ENCODE measurements around the gene ATP5ME.
A peak's percentile ranks its signal among the peaks of the same experiment; 100 is the strongest.
"Not testable (repeated sequence)": the region's sequence is repeated elsewhere in the genome, so short reads cannot be mapped to it uniquely, and the experiment has no call there.

The ATP5ME gene

GRCh38 chr4:649293-649625 lies 24.8 kb downstream of the ATP5ME start:
- H3K27me3 ChIP-seq (ENCODE audit: insufficient read depth, low read depth, severe bottlenecking), result no peaks in the 10 kb centered on the region
- peak overlapping the region; percentile 92 for H3K27ac ChIP-seq
- peaks cover 2% of the 10 kb centered on the region for H3K9me3 ChIP-seq (ENCODE audit: severe bottlenecking)
- no peak for TF ChIP-seq CTCF (IDR thresholded peaks at IDR 0.05; ENCODE audit: low read depth, low read length)
- peaks cover 24% of the 10 kb centered on the region for H3K36me3 ChIP-seq
- no peak for DNase-seq
- H3K4me3 ChIP-seq (ENCODE audit: low read depth, low read length), result no peak overlapping the region

- TF ChIP-seq CTCF (IDR thresholded peaks at IDR 0.05; ENCODE audit: low read depth, low read length), result peak; percentile 66
- Histone ChIP-seq H3K27ac (peak overlapping the region; percentile 92), H3K27me3 (ENCODE audit: insufficient read depth, low read depth, severe bottlenecking) (no peaks in the 10 kb centered on the region), H3K4me3 (ENCODE audit: low read depth, low read length) (peak overlapping the region; percentile 39), H3K9me3 (ENCODE audit: severe bottlenecking) (peaks cover 2% of the 10 kb centered on the region), H3K36me3 (peaks cover 24% of the 10 kb centered on the region)
- DNase-seq, result peak; percentile 96
Observed at GRCh38 chr4:648579-649292, 25.3 kb downstream of the ATP5ME start.

GRCh38 chr4:647481-647880 lies 26.6 kb downstream of the ATP5ME start:
- H3K9me3 ChIP-seq (ENCODE audit: severe bottlenecking), result peaks cover 2% of the 10 kb centered on the region

DNA sequence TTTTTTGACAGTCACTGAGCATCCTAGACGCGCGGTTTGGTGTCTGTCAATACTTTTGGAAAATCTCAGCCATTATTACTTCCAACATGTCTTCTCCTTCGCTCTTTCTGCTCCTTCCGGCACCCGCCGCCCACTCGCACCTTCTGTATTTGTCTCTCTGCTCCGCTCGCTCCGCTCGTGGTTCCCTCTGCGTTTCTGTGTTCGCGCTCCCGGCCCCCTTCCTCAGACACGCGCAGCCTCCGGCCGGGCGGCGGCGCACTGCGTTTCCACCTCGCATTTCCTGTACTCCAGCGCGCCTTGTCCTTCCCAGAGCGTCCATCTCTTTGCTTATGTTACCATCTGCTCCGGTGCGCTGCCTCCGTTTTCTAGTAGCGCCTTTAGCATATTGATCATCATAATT lies 27.6 kb downstream of the ATP5ME start:
- H3K27me3 ChIP-seq (ENCODE audit: insufficient read depth, low read depth, severe bottlenecking), result no peaks in the 10 kb centered on the region
- no peak overlapping the region for H3K4me3 ChIP-seq (ENCODE audit: low read depth, low read length)
- TF ChIP-seq CTCF (IDR thresholded peaks at IDR 0.05; ENCODE audit: low read depth, low read length), result no peak
- DNase-seq, result no peak
- peaks cover 34% of the 10 kb centered on the region for H3K36me3 ChIP-seq
- H3K27ac ChIP-seq, result peak overlapping the region; percentile 92
- peaks cover 10% of the 10 kb centered on the region for H3K9me3 ChIP-seq (ENCODE audit: severe bottlenecking)

More at GRCh38 chr4:647481-647880, 26.6 kb downstream of the ATP5ME start:
- TF ChIP-seq CTCF (IDR thresholded peaks at IDR 0.05; ENCODE audit: low read depth, low read length), result no peak
- H3K36me3 ChIP-seq, result peaks cover 26% of the 10 kb centered on the region
- H3K4me3 ChIP-seq (ENCODE audit: low read depth, low read length), result no peak overlapping the region
- H3K27me3 ChIP-seq (ENCODE audit: insufficient read depth, low read depth, severe bottlenecking), result no peaks in the 10 kb centered on the region
- peak overlapping the region; percentile 92 for H3K27ac ChIP-seq
- peak; percentile 84 for DNase-seq

GRCh38 chr4:642366-642765 lies 31.7 kb downstream of the ATP5ME start:
- not testable (repeated sequence) for DNase-seq; H3K27me3 ChIP-seq (ENCODE audit: insufficient read depth, low read depth, severe bottlenecking)

DNA sequence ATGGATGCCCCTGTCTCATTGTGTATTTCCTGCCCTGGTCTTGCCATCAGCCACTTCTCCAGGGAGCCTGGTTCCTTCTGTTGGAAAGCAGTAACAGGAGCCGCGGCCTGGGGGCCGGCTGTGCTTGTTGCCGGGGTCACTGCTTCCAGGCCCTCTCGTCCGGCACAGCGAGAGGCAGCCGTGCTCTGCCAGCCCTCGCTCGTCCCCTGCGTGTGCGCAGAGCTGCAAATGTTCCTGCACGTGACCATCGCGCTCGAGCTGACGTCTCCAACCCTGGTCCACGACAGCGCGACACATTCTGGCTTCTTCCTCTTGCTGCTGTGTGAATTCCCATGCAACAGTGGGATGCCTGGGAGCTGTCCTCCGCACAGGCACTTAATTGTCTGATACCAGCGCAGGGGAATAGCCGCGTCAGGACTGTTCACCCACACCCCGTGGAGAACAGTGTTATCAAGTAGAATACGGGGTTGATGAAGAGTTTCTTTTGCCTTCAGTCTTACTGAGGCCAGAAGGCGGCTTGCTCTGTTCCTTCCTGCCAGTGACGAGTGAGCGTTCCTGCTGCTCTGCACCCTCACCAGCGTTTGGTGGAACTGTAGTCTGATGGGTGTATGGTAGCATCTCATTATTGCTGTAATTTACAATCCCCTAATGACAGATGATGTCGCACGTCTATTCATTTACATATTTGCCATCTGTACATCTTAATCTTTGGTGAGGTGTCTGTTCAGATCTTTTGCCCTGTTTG lies 36.4 kb downstream of the ATP5ME start:
- H3K9me3 ChIP-seq (ENCODE audit: severe bottlenecking), result peaks cover 15% of the 10 kb centered on the region
- TF ChIP-seq CTCF (IDR thresholded peaks at IDR 0.05; ENCODE audit: low read depth, low read length), result no peak
- no peak overlapping the region for H3K27ac ChIP-seq
- no peaks in the 10 kb centered on the region for H3K27me3 ChIP-seq (ENCODE audit: insufficient read depth, low read depth, severe bottlenecking)
- no peak for DNase-seq
- H3K36me3 ChIP-seq, result peaks cover 40% of the 10 kb centered on the region
- H3K4me3 ChIP-seq (ENCODE audit: low read depth, low read length), result no peak overlapping the region

More at GRCh38 chr4:642366-642765, 31.7 kb downstream of the ATP5ME start:
- not testable (repeated sequence) for H3K27ac ChIP-seq; H3K4me3 ChIP-seq (ENCODE audit: low read depth, low read length)
- Histone ChIP-seq H3K36me3 (peaks cover 41% of the 10 kb centered on the region), H3K9me3 (ENCODE audit: severe bottlenecking) (peaks cover 17% of the 10 kb centered on the region)
